ENCODE measurements around the gene POU3F3. TPM values are rescaled to one million over a fixed set of nuclear protein-coding genes. Genes with fewer than 3 reads are reported as not detected.

POU3F3 gene
- total RNA-seq, 1 experiment from 2014 or later: 0.36 TPM

DNA sequence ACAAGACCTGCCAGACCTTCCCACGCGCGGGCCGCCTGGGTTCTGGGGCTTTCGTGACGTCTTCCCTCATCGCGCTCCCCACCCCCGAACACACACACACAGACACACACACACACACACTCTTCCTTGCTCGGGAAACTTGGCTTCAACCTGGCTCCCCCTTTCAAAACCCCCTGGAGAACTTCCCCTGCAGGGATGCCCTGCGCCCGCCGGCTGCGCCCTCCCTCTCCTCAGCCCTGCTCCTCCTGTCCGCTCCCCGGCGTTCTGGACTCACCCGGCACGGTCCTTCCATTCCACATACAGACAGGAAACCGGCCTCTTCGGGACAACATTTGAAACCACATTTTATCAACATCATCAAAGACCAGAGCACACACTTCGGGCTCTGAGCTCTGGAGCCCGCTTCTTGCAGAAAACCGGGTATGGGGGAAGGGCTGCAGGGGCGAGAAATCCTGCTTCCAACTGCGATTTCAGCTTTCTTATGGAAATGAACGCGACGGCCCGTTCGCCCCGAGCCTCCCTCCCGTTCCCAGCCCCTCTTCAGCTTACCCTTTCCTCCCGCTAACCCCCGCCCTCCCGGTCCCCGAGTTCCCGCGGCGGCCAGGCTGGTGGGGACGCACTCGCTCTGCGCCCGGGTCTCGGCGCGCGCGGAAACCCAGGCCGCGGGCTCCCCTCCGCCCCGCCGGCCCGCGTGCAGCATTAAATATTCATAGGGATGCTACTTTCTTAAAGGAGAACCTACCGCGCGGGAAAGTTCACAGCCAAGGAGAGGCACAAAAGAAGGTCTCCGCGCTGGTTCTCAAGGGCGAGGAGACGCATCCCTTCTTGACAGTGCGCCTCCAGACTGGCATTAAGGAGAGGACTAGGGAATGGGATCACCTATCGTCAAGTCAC lies 18.3 kb downstream of the POU3F3 start:
- intact Hi-C loops (cut with micrococcal nuclease; ENCODE audit: unreplicated experiment): loop anchor here (10.0 kb wide), 1 partner anchor 1707 kb away; no protein-coding TSS in a partner anchor
- H3K9me3 ChIP-seq (ENCODE audit: control insufficient read depth, insufficient read depth, low read depth, low read length): no peaks in the 10 kb centered on the region
- H3K4me1 ChIP-seq (ENCODE audit: control insufficient read depth, insufficient read depth, low read length): peaks cover 4% of the 10 kb centered on the region
- H3K27me3 ChIP-seq (ENCODE audit: control insufficient read depth, insufficient read depth, low read length): peaks cover 32% of the 10 kb centered on the region
- no TSS peak for BruUV-seq (replicated peaks)
- no peaks in the 10 kb centered on the region for H3K36me3 ChIP-seq (ENCODE audit: control insufficient read depth, insufficient read depth, low read length)
- H3K4me3 ChIP-seq (ENCODE audit: low read depth in 2 of 2, low read length in 2 of 2): peak overlapping the region; percentile 55 to 57
- TF ChIP-seq SIN3A (IDR thresholded peaks at IDR 0.05; ENCODE audit: borderline replicate concordance, insufficient read depth, low read depth, low read length) (no peak), REST (IDR thresholded peaks at IDR 0.05; ENCODE audit: insufficient read depth in 1 of 2, low read depth in 2 of 2, low read length in 1 of 2) (no peak), CTCF (IDR thresholded peaks at IDR 0.05) (no peak), TCF7L2 (IDR thresholded peaks at IDR 0.05; ENCODE audit: low read depth, low read length) (no peak), POLR2AphosphoS5 (IDR thresholded peaks at IDR 0.05; ENCODE audit: low read depth, low read length) (no peak)
- DNase-seq (ENCODE audit: low read depth, low spot score): no peak
- in situ Hi-C loops (cut with HindIII; ENCODE audit: low pct_unique_long_range_greater_than_20kb, low sequenced_read_pairs): no loop called here
- POLR2A ChIA-PET: no interaction called here
- CTCF ChIA-PET: no interaction called here
- no peak overlapping the region for H3K27ac ChIP-seq (ENCODE audit: low read length)
- no peak for ATAC-seq

GRCh38 chr2:104872866-104873688 lies 19.2 kb downstream of the POU3F3 start:
- Histone ChIP-seq H3K4me3 (ENCODE audit: low read depth in 2 of 2, low read length in 2 of 2) (peak overlapping the region; percentile 55 to 57), H3K4me1 (ENCODE audit: control insufficient read depth, insufficient read depth, low read length) (peaks cover 4% of the 10 kb centered on the region), H3K36me3 (ENCODE audit: control insufficient read depth, insufficient read depth, low read length) (no peaks in the 10 kb centered on the region), H3K27me3 (ENCODE audit: control insufficient read depth, insufficient read depth, low read length) (peaks cover 29% of the 10 kb centered on the region), H3K9me3 (ENCODE audit: control insufficient read depth, insufficient read depth, low read depth, low read length) (no peaks in the 10 kb centered on the region), H3K27ac (ENCODE audit: low read length) (no peak overlapping the region)
- peak; percentile 88 for TF ChIP-seq CTCF (IDR thresholded peaks at IDR 0.05)
- TF ChIP-seq TCF7L2 (IDR thresholded peaks at IDR 0.05; ENCODE audit: low read depth, low read length): no peak
- TF ChIP-seq SIN3A (IDR thresholded peaks at IDR 0.05; ENCODE audit: borderline replicate concordance, insufficient read depth, low read depth, low read length): no peak
- TF ChIP-seq REST (IDR thresholded peaks at IDR 0.05; ENCODE audit: insufficient read depth in 1 of 2, low read depth in 2 of 2, low read length in 1 of 2): no peak
- no peak for TF ChIP-seq POLR2AphosphoS5 (IDR thresholded peaks at IDR 0.05; ENCODE audit: low read depth, low read length)
- no TSS peak for BruUV-seq (replicated peaks)
- ChIA-PET POLR2A (no interaction called here), CTCF (no interaction called here)
- intact Hi-C loops (cut with micrococcal nuclease; ENCODE audit: unreplicated experiment): loop anchor here (10.0 kb wide), 1 partner anchor 1708 kb away; no protein-coding TSS in a partner anchor
- peak; percentile 92 for ATAC-seq
- DNase-seq (ENCODE audit: low read depth, low spot score): no peak
- in situ Hi-C loops (cut with HindIII; ENCODE audit: low pct_unique_long_range_greater_than_20kb, low sequenced_read_pairs): no loop called here

All from Panc1 (cell line).